Activated CD8-positive, alpha-beta T cell treated with anti-CD3 and anti-CD28 coated beads for 36 hours (primary cell): ENCODE measurements around the gene MAF. TPM values are rescaled to one million over a fixed set of nuclear protein-coding genes. Genes with fewer than 3 reads are reported as not detected.

Experiments used
- ATAC-seq: fragments of 200-7000 bp; cut with Tn5 transposase; one replicate; pipeline ENCODE4 v1.10.0; 2021; ENCODE audit warnings: mild to moderate bottlenecking, moderate library complexity
- CTCF ChIA-PET: fragments of 350-600 bp; sonication (Branson Sonifier 250); formaldehyde crosslinking; loops from one replicate; lab custom pipeline; 2021; ENCODE audit warnings: antibody characterized with exemption; lab: Charles Lee
- POLR2A ChIA-PET: fragments of 350-600 bp; sonication (Branson Sonifier 250); formaldehyde crosslinking; loops from one replicate; lab custom pipeline; 2021; ENCODE audit warnings: antibody characterized with exemption; lab: Charles Lee
- DNase-seq: peaks from one replicate; pipeline ENCODE4 v3.0.0-alpha.2; 2020
- H3K27ac Mint-ChIP-seq: one replicate; pipeline ENCODE4 v1.8.0; 2021; ENCODE audit warnings: mild to moderate bottlenecking, mixed read lengths
- H3K27me3 Mint-ChIP-seq: one replicate; pipeline ENCODE4 v1.8.0; 2021; ENCODE audit warnings: mixed read lengths
- H3K36me3 Mint-ChIP-seq: one replicate; pipeline ENCODE4 v1.8.0; 2021; ENCODE audit warnings: low read depth, mixed read lengths
- H3K4me1 Mint-ChIP-seq: one replicate; pipeline ENCODE4 v1.8.0; 2021; ENCODE audit warnings: low read depth, mixed read lengths
- H3K4me3 Mint-ChIP-seq: one replicate; pipeline ENCODE4 v1.8.0; 2021; ENCODE audit warnings: mild to moderate bottlenecking, moderate library complexity, mixed read lengths
- H3K9me3 Mint-ChIP-seq: one replicate; pipeline ENCODE4 v1.8.0; 2021; ENCODE audit warnings: mixed read lengths
- intact Hi-C: fragments of 100-400 bp; cut with micrococcal nuclease; formaldehyde crosslinking; loops from one replicate; pipeline ENCODE4 v1.10.0; 2022
- total RNA-seq, 2 experiments: library from RNA; stranded (reverse); gene quantifications; one replicate each; pipeline ENCODE4 v1.2.3, GENCODE V29; 2021
- TF ChIP-seq, protein P1 (sequence below): fragments of 200-600 bp; IDR thresholded peaks from one replicate; pipeline ENCODE4 v1.8.0; 2022; ENCODE audit warnings: antibody characterized with exemption, mild to moderate bottlenecking

The MAF gene
- total RNA-seq, 2 experiments from 2014 or later: 17.4 to 18.6 TPM

DNA sequence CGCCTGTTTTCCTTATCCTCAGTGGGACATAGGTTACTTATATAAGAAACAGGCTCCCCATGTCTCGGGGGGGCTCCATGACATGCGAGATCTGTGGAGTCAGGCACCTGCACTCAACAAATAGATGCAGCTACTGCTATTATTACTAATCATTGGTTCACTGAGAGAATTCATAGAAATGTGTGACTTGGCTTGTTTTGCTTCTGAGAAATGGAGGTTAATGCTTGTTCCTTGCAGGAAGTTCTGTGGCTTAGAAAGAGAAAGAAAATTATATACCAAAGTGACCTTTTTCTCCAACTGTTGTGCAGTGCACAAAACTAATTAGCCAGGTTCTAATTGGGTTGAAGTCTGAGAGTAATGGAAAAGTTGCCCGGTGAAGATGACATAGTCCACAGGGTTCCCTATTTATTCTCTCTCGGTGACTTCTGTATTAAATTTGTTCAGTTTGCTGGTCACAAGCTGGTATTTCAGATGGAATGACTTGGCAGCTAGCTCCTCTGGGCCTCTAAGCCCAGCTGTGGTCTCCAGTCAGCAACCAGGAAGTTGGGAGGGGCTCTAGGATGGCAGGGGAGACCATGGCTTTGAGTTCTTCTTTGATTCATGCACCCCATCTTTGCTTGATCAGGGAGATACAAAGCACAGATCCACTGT, 17.6 kb upstream of the MAF start:
- intact Hi-C loops: no loop called here
- DNase-seq: peak; percentile 42
- TF ChIP-seq, protein P1, sequence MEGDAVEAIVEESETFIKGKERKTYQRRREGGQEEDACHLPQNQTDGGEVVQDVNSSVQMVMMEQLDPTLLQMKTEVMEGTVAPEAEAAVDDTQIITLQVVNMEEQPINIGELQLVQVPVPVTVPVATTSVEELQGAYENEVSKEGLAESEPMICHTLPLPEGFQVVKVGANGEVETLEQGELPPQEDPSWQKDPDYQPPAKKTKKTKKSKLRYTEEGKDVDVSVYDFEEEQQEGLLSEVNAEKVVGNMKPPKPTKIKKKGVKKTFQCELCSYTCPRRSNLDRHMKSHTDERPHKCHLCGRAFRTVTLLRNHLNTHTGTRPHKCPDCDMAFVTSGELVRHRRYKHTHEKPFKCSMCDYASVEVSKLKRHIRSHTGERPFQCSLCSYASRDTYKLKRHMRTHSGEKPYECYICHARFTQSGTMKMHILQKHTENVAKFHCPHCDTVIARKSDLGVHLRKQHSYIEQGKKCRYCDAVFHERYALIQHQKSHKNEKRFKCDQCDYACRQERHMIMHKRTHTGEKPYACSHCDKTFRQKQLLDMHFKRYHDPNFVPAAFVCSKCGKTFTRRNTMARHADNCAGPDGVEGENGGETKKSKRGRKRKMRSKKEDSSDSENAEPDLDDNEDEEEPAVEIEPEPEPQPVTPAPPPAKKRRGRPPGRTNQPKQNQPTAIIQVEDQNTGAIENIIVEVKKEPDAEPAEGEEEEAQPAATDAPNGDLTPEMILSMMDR: no peak
- ATAC-seq: peak; percentile 57
- Mint-ChIP-seq H3K9me3 (no peaks in the 10 kb centered on the region), H3K4me3 (peak overlapping the region; percentile 11), H3K4me1 (peaks cover 17% of the 10 kb centered on the region), H3K27ac (peak overlapping the region; percentile 82), H3K36me3 (no peaks in the 10 kb centered on the region), H3K27me3 (peaks cover 10% of the 10 kb centered on the region)
- CTCF ChIA-PET: interaction anchor here (1.4 to 1.7 kb wide), 3 partner anchors 10 to 16 kb away, joined by 3 to 5 read pairs (median 3); no protein-coding TSS in a partner anchor
- POLR2A ChIA-PET: interaction anchor here (1.2 kb wide), 1 partner anchor 10 kb away, joined by 3 read pairs; no protein-coding TSS in a partner anchor

DNA sequence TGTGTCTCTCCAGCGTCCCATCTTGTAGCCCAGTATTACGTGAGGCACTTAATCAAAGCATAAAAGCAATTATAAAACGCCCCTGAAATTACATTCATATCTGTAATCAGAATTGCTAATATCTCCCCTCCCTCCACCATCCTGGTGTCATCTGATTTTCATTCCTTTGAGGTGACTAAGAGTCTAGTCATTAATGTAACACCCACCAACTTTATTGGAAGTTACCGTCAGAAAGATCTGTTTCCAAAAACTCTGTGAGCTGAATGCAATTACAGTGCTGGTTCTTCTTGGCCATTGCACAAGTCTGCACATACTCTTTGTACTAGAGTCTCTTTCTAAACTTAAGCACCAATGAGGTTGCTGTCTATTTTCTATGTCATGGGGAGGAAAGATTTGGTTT, 12.5 kb upstream of the MAF start:
- TF ChIP-seq, protein P1: no peak
- Mint-ChIP-seq H3K4me1 (peaks cover 6% of the 10 kb centered on the region), H3K27me3 (peaks cover 14% of the 10 kb centered on the region), H3K9me3 (no peaks in the 10 kb centered on the region), H3K4me3 (no peak overlapping the region), H3K36me3 (no peaks in the 10 kb centered on the region), H3K27ac (no peak overlapping the region)
- ChIA-PET CTCF (interaction anchor here (0.7 kb wide), 1 partner anchor 11 kb away, joined by 5 read pairs; no protein-coding TSS in a partner anchor), POLR2A (no interaction called here)
- intact Hi-C loops: no loop called here
- no peak for DNase-seq
- ATAC-seq: no peak

DNA sequence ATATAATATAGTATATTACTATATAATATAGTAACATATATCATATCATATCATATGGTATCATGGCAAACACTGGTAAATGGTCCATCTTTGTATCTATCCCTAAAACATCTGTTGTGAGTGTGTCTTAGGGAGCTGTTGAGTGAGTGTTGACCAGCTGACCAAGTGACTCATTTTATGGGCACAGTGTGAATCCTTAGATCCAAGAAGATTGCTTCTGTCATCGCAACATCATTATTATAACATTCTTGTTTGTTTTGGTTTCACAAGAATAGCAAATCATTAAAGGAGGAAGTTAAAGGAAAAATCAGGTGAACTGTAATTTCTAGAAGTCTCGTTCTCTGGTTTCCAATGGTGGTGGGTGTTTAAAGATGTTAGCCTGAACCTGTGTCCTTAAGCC, 11.7 kb upstream of the MAF start:
- no peak overlapping the region for H3K27ac Mint-ChIP-seq
- peaks cover 20% of the 10 kb centered on the region for H3K27me3 Mint-ChIP-seq
- no peaks in the 10 kb centered on the region for H3K36me3 Mint-ChIP-seq
- no peaks in the 10 kb centered on the region for H3K4me1 Mint-ChIP-seq
- H3K9me3 Mint-ChIP-seq: no peaks in the 10 kb centered on the region
- intact Hi-C loops: no loop called here
- ChIA-PET CTCF (no interaction called here), POLR2A (no interaction called here)
- TF ChIP-seq, protein P1: no peak
- no peak for ATAC-seq
- no peak overlapping the region for H3K4me3 Mint-ChIP-seq
- no peak for DNase-seq

DNA sequence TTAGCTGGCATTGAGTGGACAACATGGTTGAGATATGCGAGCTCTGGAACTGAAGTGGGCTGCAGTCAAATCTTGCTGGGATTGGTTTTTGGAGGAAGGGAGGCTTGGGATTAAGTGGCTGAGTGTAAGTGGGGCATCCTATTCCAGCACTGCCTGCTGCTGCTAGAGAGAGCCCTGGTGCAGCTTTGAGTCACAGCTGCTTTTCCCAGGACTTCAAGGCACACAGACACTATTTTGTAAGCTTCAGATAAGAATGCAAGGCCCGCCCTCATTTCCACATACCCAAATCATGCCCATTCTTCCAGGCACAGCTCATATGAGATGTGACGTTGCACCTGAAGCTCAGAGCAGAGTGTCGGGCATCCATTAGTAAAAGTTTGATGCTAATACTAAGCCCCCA, 10.2 kb upstream of the MAF start:
- POLR2A ChIA-PET: no interaction called here

DNA sequence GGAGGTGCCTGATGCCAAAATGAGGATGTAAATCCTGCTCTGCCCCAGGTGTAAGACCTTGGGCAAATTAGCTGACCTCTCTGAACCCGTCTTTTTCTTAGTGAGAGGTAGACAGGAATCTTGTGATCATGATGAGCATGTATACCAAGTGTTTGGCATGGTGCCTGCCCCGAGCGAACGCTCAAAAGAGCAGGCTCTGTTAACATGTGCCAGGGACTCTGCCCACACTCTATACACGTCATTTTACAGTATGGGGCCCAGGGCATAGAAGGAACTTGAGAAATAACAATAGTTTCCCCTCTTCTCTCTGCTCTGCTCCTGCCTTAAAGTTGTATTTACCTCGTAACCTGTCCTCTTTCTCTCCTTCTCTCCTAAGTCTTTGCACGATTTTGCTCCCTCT, 9.3 kb upstream of the MAF start:
- ChIA-PET CTCF (no interaction called here), POLR2A (interaction anchor here (1.1 kb wide), 1 partner anchor 16 kb away, joined by 3 read pairs; no protein-coding TSS in a partner anchor)
- peaks cover 27% of the 10 kb centered on the region for H3K27me3 Mint-ChIP-seq
- intact Hi-C loops: loop anchor here (10.0 kb wide), 3 partner anchors 525 to 1485 kb away; no protein-coding TSS in a partner anchor
- H3K4me1 Mint-ChIP-seq: no peaks in the 10 kb centered on the region
- no peaks in the 10 kb centered on the region for H3K36me3 Mint-ChIP-seq
- no peak overlapping the region for H3K4me3 Mint-ChIP-seq
- TF ChIP-seq, protein P1: no peak
- H3K9me3 Mint-ChIP-seq: no peaks in the 10 kb centered on the region
- ATAC-seq (no peak), DNase-seq (no peak)
- no peak overlapping the region for H3K27ac Mint-ChIP-seq

More for the DNA sequence above, 10.2 kb upstream of the MAF start:
- intact Hi-C loops: no loop called here
- TF ChIP-seq, protein P1: no peak
- Mint-ChIP-seq H3K27me3 (peaks cover 22% of the 10 kb centered on the region), H3K4me1 (no peaks in the 10 kb centered on the region), H3K4me3 (no peak overlapping the region), H3K9me3 (no peaks in the 10 kb centered on the region), H3K27ac (no peak overlapping the region), H3K36me3 (no peaks in the 10 kb centered on the region)
- DNase-seq (no peak), ATAC-seq (no peak)
- CTCF ChIA-PET: interaction anchor here (0.9 kb wide), 1 partner anchor 10 kb away, joined by 3 read pairs; no protein-coding TSS in a partner anchor
